Measurements from ENCODE around the gene KCTD5.

KCTD5 gene

DNA sequence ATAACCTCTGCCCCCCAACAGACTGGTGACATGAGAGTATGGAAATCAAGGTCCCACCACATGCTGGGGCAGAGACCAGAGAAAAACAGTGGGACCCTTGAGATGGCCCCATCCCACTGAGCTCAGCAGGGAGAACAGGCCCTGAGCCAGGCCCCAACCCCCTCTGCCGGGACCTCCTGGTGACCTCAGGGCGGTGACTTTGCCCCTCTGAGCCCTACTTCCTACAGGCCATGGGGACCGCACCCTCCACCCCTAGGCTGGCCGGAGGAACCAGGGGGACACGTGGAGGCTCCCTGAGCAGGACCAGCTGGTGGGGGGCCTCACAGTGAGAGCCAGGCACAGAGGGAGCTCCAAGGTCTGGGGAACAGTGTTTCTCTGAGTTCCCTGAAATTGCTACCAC, 56.3 kb downstream of the KCTD5 start:
- Mint-ChIP-seq H3K27ac (peak overlapping the region in 1 of 2 donors; percentile 4), H3K4me1 (peaks cover 8% of the 10 kb centered on the region), H3K4me3 (no peak overlapping the region)

GRCh38 chr16:2739625-2740430, 57.5 kb downstream of the KCTD5 start:
- peaks cover 8% of the 10 kb centered on the region for H3K4me1 Mint-ChIP-seq
- H3K9me3 Mint-ChIP-seq, result no peaks in the 10 kb centered on the region
- ATAC-seq, result no peak
- no peak overlapping the region for H3K4me3 Mint-ChIP-seq
- peaks cover 9% of the 10 kb centered on the region for H3K27me3 Mint-ChIP-seq
- no peak for DNase-seq
- H3K27ac Mint-ChIP-seq, result peak overlapping the region in 1 of 2 donors; percentile 93

More for the DNA sequence above, 56.3 kb downstream of the KCTD5 start:
- Mint-ChIP-seq H3K27me3 (peaks cover 9% of the 10 kb centered on the region), H3K9me3 (no peaks in the 10 kb centered on the region)
- ATAC-seq (peak; percentile 21), DNase-seq (no peak)

- Mint-ChIP-seq H3K4me3 (no peak overlapping the region), H3K4me1 (peaks cover 8% of the 10 kb centered on the region), H3K9me3 (no peaks in the 10 kb centered on the region), H3K27ac (peak overlapping the region in 1 of 2 donors; percentile 60), H3K27me3 (peaks cover 9% of the 10 kb centered on the region)
- no peak for ATAC-seq
- DNase-seq, result no peak
Measured at GRCh38 chr16:2740476-2740875, 58.2 kb downstream of the KCTD5 start.

DNA sequence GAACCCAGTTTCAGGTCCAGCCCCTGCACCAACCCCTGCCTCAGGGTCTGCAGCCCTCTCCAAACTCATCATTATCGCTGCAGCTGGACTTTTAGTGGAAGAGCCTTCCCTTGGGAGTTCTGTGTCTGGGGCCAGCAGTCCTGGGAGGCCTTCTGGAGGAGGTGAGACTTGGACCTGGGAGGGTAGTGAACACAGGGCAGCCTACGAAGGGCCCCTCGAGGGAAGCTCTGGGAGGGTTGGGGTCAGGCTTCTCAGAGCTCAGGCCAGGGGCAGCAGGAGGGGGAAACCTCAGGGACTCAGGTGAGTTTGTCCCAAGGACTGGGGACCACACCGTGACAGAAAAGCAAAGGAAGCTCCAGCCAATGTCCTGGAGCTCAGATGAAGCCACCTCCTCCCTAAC, 58.8 kb downstream of the KCTD5 start:
- no peaks in the 10 kb centered on the region for H3K9me3 Mint-ChIP-seq
- peaks cover 8% of the 10 kb centered on the region for H3K4me1 Mint-ChIP-seq
- no peak overlapping the region for H3K4me3 Mint-ChIP-seq
- no peak for DNase-seq
- no peak for ATAC-seq
- peaks cover 9% of the 10 kb centered on the region for H3K27me3 Mint-ChIP-seq
- no peak overlapping the region for H3K27ac Mint-ChIP-seq

- Mint-ChIP-seq H3K27me3 (peaks cover 9% of the 10 kb centered on the region), H3K27ac (no peak overlapping the region), H3K4me1 (peaks cover 8% of the 10 kb centered on the region)
Measured at GRCh38 chr16:2742323-2743006, 60.1 kb downstream of the KCTD5 start.

GRCh38 chr16:2743007-2743810, 60.9 kb downstream of the KCTD5 start:
- Mint-ChIP-seq H3K27me3 (peaks cover 9% of the 10 kb centered on the region), H3K4me3 (no peak overlapping the region), H3K4me1 (peaks cover 8% of the 10 kb centered on the region), H3K27ac (no peak overlapping the region), H3K9me3 (no peaks in the 10 kb centered on the region)
- ATAC-seq (no peak), DNase-seq (no peak)

More at GRCh38 chr16:2742323-2743006, 60.1 kb downstream of the KCTD5 start:
- no peaks in the 10 kb centered on the region for H3K9me3 Mint-ChIP-seq
- no peak overlapping the region for H3K4me3 Mint-ChIP-seq
- ATAC-seq (no peak), DNase-seq (no peak)

- ATAC-seq, result no peak
- H3K4me3 Mint-ChIP-seq, result no peak overlapping the region
- peaks cover 9% of the 10 kb centered on the region for H3K27me3 Mint-ChIP-seq
- peak overlapping the region in 1 of 2 donors; percentile 40 for H3K27ac Mint-ChIP-seq
- H3K4me1 Mint-ChIP-seq, result peaks cover 6% of the 10 kb centered on the region
- H3K9me3 Mint-ChIP-seq, result no peaks in the 10 kb centered on the region
- DNase-seq, result no peak
Measured at GRCh38 chr16:2744711-2745110, 62.4 kb downstream of the KCTD5 start.

GRCh38 chr16:2745116-2745890, 63.0 kb downstream of the KCTD5 start:
- DNase-seq (no peak), ATAC-seq (peak; percentile 20)
- Mint-ChIP-seq H3K27ac (no peak overlapping the region), H3K4me3 (no peak overlapping the region), H3K4me1 (peaks cover 10% of the 10 kb centered on the region), H3K27me3 (peaks cover 6% of the 10 kb centered on the region), H3K9me3 (no peaks in the 10 kb centered on the region)

GRCh38 chr16:2745961-2746360, 63.6 kb downstream of the KCTD5 start:
- Mint-ChIP-seq H3K27me3 (no peaks in the 10 kb centered on the region), H3K4me1 (peaks cover 16% of the 10 kb centered on the region), H3K9me3 (no peaks in the 10 kb centered on the region), H3K27ac (no peak overlapping the region), H3K4me3 (no peak overlapping the region)
- DNase-seq, result no peak
- no peak for ATAC-seq

GRCh38 chr16:2748757-2749455, 66.6 kb downstream of the KCTD5 start:
- no peak overlapping the region for H3K4me3 Mint-ChIP-seq
- H3K9me3 Mint-ChIP-seq, result no peaks in the 10 kb centered on the region
- DNase-seq (no peak), ATAC-seq (no peak)
- no peaks in the 10 kb centered on the region for H3K27me3 Mint-ChIP-seq
- peaks cover 27% of the 10 kb centered on the region for H3K4me1 Mint-ChIP-seq
- H3K27ac Mint-ChIP-seq, result no peak overlapping the region

DNA sequence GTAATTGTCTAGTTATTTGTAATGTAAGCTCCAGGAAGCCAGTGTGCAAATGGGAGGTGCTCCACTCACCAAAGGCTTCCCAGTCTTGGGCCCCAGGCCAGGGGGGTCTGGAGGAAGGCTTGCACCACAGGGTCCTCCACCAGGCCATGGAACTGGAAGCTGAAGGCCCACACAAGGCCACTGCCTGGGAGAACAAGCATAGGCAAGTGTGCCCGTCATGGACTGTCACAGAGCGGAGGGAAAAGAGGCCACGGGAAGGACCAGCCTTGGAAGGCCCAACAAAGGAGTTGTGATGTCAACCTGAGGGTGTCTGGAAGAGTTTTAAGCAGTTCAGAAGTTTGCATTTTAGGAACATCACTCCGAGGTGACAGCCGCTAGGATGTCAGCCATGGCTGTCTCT, 67.2 kb downstream of the KCTD5 start:
- Mint-ChIP-seq H3K4me1 (peaks cover 33% of the 10 kb centered on the region), H3K4me3 (no peak overlapping the region), H3K27ac (no peak overlapping the region), H3K27me3 (no peaks in the 10 kb centered on the region), H3K9me3 (no peaks in the 10 kb centered on the region)
- DNase-seq (no peak), ATAC-seq (no peak)

- Mint-ChIP-seq H3K27ac (peak overlapping the region in 1 of 2 donors; percentile 89), H3K27me3 (no peaks in the 10 kb centered on the region), H3K4me3 (peak overlapping the region; percentile 62 to 80), H3K9me3 (no peaks in the 10 kb centered on the region), H3K4me1 (peaks cover 38% of the 10 kb centered on the region)
- ATAC-seq (no peak), DNase-seq (no peak)
Measured at GRCh38 chr16:2749936-2750335, 67.6 kb downstream of the KCTD5 start.

GRCh38 chr16:2751577-2752034, 69.3 kb downstream of the KCTD5 start:
- H3K4me3 Mint-ChIP-seq, result peak overlapping the region; percentile 80 to 94
- H3K4me1 Mint-ChIP-seq, result peaks cover 54% of the 10 kb centered on the region
- H3K27me3 Mint-ChIP-seq, result no peaks in the 10 kb centered on the region
- H3K27ac Mint-ChIP-seq, result peak overlapping the region; percentile 99 to 100
- no peaks in the 10 kb centered on the region for H3K9me3 Mint-ChIP-seq
- DNase-seq, result no peak
- no peak for ATAC-seq

DNA sequence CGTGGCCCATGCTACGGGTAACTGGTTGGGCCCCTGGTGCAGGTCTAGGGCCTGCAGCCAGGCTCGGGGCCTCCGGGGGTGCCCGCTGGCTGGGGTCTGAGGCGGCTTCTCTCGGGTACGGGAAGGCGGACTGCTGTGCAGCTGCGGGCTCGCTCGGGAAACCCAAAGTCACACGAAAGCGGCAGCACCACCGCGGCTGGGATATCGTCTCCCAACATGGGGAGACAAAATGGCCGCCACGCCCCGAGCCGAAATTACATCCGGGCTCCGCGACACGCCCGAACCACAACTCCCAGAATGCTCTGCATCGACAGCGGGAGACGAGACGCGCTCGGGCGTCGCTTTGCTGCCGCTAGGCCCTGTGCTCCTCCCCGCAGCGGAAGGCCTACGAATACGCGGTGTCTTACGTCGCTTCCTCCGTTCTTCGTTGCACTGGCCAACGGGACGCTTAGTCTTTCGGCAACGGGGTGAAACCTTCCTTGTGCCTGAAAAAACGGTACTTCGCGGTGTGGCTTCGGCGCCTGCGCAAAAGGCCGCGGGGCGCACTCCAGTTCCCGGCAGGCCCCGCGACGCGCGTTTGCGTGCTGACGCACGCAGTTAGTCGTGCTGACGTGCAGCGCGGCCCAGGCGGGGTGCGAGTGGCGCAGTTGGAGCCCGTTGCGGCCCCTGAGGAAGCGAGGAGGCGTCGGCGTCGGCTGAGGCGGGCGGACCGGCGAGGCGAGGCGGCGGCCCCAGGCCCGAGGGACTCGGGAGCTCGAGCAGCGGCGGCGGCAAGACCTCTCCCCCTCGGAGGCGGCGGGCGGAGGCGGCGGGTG, 69.9 kb downstream of the KCTD5 start, which contains the start of gene SRRM2:
SRRM2 (plus strand) TSS at position 604 of the 815 bp plus-strand sequence. CDS start 3,727 bp downstream, outside the sequence.
- ATAC-seq (peak; percentile 94), DNase-seq (peak; percentile 95 to 96)
- peak within 1 kb of the TSS; percentile 94 to 95 for H3K4me3 Mint-ChIP-seq
- H3K4me1 Mint-ChIP-seq, result peaks cover 61% of the 10 kb centered on the region
- H3K9me3 Mint-ChIP-seq, result no peaks in the 10 kb centered on the region
- H3K27ac Mint-ChIP-seq, result peak within 1 kb of the TSS; percentile 99 to 100
- no peaks in the 10 kb centered on the region for H3K27me3 Mint-ChIP-seq

Measured in stimulated activated naive CD8-positive, alpha-beta T cell treated with anti-CD3 and anti-CD28 coated beads, Interleukin-15, amount 100 ng/mL, for 72 hours (primary cell).